ENCODE data around the gene NET1.

The NET1 gene

GRCh38 chr10:5506751-5507648 lies 94.6 kb downstream of the NET1 start:
- H3K4me3 ChIP-seq (ENCODE audit: low read depth, low read length), result no peak overlapping the region
- peaks cover 2% of the 10 kb centered on the region for H3K27me3 ChIP-seq (replicated peaks)
- TF ChIP-seq CTCF (IDR thresholded peaks at IDR 0.05; ENCODE audit: low read depth, low read length, missing control alignments), result no peak
- in situ Hi-C loops (cut with HindIII; ENCODE audit: low pct_ligation_motif_present, low sequenced_read_pairs), result no loop called here
- H3K36me3 ChIP-seq (replicated peaks), result no peaks in the 10 kb centered on the region
- H3K27ac ChIP-seq, result no peak overlapping the region
- DNase-seq, result no peak

GRCh38 chr10:5507649-5508131 lies 95.3 kb downstream of the NET1 start:
- in situ Hi-C loops (cut with HindIII; ENCODE audit: low pct_ligation_motif_present, low sequenced_read_pairs), result no loop called here

GRCh38 chr10:5508161-5508604 lies 95.8 kb downstream of the NET1 start:
- TF ChIP-seq CTCF (IDR thresholded peaks at IDR 0.05; ENCODE audit: low read depth, low read length, missing control alignments), result no peak
- Histone ChIP-seq H3K27me3 (replicated peaks) (peaks cover 2% of the 10 kb centered on the region), H3K27ac (no peak overlapping the region), H3K36me3 (replicated peaks) (no peaks in the 10 kb centered on the region), H3K4me3 (ENCODE audit: low read depth, low read length) (no peak overlapping the region)
- DNase-seq, result no peak
- in situ Hi-C loops (cut with HindIII; ENCODE audit: low pct_ligation_motif_present, low sequenced_read_pairs), result no loop called here

More at GRCh38 chr10:5507649-5508131, 95.3 kb downstream of the NET1 start:
- no peak for TF ChIP-seq CTCF (IDR thresholded peaks at IDR 0.05; ENCODE audit: low read depth, low read length, missing control alignments)
- Histone ChIP-seq H3K4me3 (ENCODE audit: low read depth, low read length) (no peak overlapping the region), H3K27ac (no peak overlapping the region), H3K36me3 (replicated peaks) (no peaks in the 10 kb centered on the region), H3K27me3 (replicated peaks) (peaks cover 2% of the 10 kb centered on the region)
- DNase-seq, result no peak
